GM19193 (cell line): Measurements from ENCODE around the gene VKORC1L1.

Source experiments
- POLR2A ChIP-seq: IDR thresholded peaks from 4 replicates; pipeline ENCODE4 v1.6.1; 2011; ENCODE audit not compliant: insufficient read depth, insufficient read length; ENCODE audit errors: extremely low read depth

VKORC1L1 gene

DNA sequence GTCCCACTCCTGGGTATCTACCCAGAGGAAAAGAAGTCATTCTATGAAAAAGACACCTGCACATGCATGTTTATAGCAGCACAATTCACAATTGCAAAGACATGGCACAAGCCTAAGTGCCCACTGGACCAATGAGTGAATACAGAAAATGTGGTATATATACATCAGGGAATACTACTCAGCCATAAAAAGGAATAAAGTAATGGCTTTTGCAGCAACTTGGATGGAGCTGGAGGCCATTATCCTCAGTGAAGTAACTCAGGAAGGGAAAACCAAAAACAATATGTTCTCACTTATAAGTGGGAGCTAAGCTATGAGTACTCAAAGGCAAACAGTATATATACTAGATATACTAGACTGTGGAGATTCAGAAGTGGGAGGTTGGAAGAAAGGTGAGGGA is 53.7 kb downstream of the VKORC1L1 start:
- TF ChIP-seq POLR2A, result no peak

DNA sequence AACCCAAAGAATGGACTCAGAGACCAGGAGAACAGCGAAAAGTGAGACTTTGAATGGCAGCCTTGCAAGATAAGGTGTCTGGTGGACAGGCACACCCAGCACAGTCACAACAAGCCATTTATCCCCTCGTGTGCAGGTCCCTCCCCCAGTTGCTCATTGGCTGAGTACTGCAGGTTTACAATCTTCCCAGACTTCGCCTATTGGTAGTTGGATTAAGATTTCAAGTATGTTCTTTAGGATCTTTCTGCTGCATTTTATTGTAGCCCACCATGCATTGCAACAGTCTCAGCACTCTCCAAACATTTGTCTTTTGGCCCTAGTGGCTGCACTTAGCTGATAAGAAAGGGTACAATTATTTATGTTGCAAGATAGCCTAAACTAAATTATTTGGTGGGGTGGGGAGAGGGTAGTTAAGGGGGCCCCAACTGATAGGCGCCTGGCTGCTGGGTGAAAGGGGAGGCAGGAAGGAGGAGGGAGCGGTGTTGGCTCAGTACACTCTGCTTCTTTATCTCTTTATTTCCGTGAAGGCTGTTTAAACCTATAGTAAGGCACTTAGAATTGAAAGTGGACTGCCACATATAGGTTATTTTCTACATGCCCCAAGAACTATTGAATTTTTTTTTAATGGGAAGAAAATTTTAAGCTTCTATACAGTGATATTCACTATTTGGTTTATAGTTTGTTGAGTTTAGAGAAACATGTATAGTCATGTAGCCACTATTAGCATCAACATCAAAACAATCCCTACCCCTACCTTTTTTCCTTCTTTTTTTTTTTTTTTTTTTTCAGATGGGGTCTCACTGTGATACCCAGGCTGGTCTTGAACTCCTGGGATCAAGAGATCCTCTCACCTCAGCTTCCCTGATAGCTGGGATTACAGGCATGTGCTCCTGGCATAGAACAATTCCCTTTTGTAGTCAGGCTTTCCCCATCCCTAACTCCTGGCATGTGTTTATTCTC is 54.9 kb downstream of the VKORC1L1 start:
- TF ChIP-seq POLR2A, result no peak

DNA sequence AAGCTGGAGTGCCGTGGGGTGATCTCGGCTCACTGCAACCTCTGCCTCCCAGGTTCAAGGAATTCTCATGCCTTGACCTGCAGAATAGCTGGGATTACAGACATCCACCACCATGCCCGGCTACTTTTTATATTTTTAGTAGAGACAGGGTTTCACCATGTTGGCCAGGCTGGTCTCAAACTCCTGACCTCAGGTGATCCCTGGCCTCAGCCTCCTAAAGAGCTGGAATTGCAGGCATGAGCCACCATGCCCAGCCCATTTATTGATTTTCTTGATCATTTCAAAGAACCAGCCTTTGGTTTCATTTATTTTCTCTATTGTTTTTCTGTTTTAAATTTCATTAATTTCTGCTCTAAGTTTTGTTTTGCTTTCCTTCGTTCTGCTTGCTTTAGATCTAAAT is 58.8 kb downstream of the VKORC1L1 start:
- no peak for TF ChIP-seq POLR2A

DNA sequence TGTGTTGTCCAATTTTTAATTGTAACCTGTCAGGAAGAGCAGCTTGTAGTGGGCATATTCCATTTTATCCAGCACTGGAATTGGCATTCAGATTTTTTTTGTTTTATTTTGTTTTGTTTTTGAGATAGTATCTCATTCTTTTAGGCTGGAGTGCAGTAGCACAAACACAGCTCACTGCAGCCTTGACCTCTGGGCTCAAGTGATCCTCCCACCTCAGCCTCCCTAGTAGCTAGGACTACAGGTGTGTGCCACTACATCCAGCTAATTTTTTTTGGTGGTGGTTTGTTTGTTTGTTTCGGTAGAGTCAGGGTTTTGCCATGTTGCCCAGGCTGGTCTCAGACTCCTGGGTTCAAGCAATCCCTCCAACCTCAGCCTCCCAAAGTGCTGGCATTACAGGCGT is 64.4 kb downstream of the VKORC1L1 start:
- no peak for TF ChIP-seq POLR2A

DNA sequence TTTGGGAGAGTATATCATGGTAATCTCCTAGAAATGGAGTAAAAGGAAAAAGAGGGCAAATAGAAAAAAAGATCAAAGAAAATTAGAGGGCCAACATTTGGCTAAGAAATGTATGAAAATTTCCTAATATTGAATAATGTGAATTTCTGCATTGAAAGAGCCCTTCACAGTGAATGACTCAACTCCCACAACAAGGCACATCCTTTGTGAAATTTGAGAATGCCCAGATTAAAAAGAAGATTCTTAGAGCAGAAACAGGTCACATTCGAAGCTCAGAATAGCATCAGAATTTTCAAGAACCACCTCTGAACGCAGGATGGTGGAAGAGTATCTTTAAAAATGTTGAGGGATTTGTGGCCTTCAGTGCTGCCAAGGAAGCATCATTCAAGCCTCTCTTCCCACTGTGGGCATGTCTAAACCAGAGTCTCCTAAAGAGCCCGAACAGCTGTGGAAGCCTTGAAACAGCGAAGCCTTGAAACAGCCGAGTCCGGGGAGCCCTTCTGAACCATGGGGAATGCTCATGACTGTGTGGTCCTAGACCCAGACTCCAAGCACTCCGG is 65.5 kb downstream of the VKORC1L1 start:
- no peak for TF ChIP-seq POLR2A

DNA sequence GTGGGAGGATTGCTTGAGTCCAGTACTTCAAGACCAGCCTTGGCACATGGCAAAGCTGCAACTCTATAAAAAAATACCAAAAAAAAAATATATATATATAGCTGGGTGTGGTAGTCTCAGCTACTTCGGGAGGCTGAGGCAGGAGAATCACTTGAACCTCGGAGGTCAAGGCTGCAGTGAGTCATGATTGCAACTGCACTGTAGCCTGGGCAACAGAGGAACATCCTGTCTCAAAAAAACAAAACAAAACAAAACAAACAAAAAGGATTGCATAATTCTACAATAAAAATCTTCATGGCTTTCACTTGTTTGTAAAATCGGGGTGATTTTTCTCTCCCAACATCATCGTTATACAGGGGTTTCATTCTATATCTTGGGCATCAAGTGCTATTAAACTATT is 74.0 kb downstream of the VKORC1L1 start:
- TF ChIP-seq POLR2A, result no peak

DNA sequence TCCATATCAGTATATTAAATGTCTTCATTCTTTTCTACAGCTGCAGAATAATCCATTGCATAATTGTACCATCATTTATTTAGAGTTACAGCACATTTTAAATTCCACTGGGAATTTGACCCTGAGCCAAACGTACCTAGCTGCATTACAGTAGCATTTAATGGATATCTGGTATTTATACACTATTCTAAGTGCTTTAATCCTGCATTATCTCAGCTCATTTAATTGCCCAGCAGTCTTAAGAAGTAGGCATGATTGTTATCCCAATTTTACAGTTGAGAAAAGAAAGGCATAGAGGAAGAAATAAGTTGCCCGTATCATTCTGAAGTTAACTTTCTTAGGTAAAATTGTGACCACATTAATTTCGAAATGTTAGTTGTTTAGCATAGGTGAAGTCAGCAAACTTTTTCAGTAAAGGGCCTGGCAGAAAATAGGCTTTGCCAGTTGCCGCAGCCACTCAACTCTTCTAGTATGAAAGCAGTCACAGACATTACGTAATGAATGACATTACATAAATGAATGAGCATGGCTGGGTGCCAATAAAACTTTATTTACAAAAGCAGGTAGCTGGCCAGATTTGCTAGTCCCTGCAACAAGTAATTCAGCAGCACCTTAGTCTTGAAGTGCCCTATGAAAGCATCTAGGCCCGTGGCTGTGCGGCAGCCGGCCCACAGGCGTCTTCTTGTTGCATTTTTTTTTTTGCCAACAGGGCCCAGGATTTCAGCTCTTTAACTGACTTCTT is 79.1 kb downstream of the VKORC1L1 start:
- TF ChIP-seq POLR2A, result no peak

DNA sequence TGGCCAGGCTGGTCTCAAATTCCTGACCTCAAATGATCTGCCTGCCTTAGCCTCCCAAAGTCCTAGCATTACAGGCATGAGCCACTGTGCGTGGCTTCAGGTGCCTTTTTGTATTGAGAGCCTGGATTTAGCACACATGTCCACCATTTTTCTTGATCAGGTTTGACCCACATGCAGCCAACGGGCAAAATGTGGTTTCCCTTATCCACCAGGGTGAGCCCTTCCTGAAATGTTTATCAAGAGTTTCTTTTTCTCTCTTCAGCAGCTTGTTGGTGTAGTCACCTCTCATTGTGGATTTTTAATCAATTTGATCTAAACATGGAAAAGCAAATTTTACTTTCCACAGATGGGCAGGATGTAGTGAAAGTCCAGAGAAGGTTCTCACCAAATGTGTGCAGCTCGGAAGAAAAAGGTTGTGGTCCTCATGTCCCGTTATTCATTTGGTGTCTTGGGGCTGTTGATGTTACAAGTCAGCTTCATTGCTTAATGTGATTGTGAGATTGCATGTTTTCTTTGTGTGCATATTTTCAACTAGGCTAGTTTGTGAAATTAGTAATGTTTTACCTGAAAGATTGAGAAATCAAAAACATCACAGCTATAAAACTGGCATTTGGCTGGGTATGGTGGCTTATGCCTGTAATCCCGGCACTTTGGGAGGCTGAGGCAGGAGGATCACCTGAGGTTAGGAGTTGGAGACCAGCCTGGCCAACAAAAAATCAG is 80.3 kb downstream of the VKORC1L1 start:
- TF ChIP-seq POLR2A, result no peak

DNA sequence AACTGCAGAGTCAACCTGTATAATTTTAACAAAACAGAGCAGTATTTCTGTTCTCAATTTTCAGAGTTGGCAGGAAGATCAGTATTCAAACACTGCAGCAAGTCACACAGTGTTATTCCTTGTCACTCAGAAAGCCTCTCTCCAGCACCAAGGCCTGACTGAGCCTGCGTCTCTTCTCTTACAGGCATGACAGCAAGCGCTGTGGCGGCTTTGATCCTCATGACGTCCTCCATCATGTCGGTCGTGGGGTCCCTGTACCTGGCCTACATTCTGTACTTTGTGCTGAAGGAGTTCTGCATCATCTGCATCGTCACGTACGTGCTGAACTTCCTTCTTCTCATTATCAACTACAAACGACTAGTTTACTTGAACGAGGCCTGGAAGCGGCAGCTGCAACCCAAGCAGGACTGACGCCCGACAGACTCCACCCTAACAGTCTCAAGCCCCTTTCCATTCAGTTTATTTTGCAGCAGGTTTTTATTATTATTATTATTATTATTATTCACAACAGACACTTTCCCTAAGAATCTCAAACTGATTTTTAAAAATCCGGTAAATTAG is 81.1 kb downstream of the VKORC1L1 start:
- no peak for TF ChIP-seq POLR2A

DNA sequence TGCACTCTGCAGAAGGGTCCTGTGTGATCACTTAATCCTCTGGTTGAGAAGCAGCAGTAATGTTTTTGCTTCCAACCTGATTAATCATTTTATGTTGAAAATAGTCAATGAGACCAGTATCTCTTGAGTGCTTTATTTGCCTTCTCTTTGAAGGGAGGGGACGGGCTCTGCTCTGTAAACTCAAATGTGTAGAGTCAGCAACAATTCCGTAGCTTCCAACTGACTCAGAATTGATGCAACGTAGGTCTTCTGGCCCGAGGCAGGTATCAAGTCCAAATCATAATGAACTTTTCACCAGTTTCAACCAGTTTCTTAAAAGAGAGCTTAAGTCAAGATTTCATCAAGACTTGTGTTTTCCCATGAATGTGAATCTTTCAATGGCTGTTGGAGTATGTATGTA is 82.8 kb downstream of the VKORC1L1 start:
- no peak for TF ChIP-seq POLR2A

DNA sequence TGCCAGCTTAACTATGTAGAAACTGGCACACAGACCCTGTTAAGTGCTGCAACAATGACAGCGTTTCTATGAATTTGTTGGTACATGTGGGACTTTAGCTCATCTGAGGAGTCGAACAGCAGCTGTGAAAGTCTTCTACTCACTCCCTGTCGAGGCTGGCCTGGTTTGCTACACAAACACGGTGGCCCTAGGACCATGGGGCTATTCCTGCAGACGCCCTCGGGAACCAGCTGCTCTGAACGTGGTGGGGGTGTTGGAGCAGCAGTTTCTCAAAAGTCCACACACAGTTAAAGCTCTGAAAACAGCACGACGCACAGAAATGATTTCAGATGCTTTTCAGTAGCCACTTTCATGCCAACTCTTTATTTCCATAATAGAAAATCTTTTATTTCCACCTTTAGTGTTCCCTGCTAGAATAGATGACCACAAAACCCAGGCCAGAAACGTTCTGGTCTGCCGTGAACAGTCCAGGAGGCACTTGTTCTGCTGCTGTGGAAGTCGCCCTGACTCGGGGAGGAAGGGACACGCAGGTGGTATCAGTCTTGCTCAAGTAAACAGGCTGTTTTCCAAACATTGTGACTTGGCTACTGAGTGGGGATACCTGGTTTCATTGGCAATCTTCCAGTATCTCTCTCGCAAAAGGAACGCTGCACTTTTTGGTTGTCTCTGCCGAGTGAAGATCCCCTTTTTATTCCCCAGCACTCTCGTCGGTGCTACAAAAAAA is 87.6 kb downstream of the VKORC1L1 start:
- no peak for TF ChIP-seq POLR2A

DNA sequence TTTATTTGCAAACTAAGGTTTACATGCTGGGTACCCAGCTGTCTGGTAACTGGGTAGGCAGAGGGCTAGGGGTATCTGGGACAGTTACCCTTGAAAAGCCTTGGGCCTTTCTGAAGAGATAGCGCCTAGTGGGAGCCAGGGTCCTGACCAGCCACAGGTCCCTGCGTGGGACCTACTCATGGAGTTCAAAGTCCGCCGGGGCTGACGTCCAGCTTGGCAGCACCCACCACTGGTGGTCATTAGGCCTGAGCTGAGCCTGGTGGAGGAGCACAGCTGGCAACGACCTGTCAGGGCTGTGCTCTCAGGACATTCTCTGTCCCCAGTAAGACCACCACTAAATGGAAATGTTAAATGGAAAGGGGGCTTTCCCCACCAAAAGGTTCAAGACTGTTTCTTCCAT is 89.2 kb downstream of the VKORC1L1 start:
- TF ChIP-seq POLR2A, result no peak

DNA sequence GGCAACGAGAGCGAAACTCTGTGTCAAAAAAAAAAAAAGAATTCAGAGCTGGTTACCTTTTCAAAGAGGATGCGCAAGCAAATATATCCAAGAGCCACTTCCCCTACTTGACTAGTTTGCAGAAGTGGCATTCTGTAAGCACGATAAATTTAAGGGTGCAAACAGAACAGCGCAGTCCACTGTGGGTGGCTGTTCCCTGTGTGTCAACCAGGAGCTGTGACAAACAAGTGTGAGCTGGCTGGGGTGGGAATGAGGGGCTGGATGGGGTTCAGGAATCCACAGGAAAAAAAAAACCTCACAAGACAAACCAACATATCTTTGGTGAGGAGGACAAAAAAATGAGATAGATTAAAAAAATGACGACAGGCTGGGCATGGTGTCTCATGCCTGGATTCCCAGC is 93.3 kb downstream of the VKORC1L1 start:
- TF ChIP-seq POLR2A, result no peak
